NCI-H2196 treated with DMSO at 0.1 percent for 48 hours (cell line): ENCODE measurements around the gene MPPED2.

Experiments used
- DNase-seq: peaks from one replicate; lab custom pipeline; 2025; ENCODE audit not compliant: unreplicated experiment; lab: John Stamatoyannopoulos, UW

Gene MPPED2

GRCh38 chr11:30535818-30536217 is 50.3 kb downstream of the MPPED2 start:
- no peak for DNase-seq

- no peak for DNase-seq
Observed at GRCh38 chr11:30533445-30533947, 52.7 kb downstream of the MPPED2 start.

DNA sequence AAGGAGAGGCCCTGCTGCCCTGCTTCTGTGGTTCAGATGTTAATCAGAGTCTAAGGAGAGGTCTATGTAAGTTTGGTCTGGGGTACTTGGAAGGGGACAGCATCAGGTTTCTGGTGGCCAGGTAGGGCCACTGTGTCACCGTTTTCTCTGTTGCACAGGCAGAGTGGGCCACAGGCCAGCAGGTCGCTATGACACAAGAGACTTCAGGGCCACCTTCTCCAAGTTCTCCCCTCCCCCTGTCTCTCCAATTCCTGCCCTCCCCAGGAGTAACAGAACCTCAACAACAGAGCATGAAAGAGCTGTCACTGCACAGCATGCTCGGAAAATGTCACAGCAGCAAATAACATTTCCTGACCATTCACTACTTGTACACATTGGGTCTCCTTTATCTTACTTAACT is 58.6 kb downstream of the MPPED2 start:
- no peak for DNase-seq

GRCh38 chr11:30526558-30526957 is 59.6 kb downstream of the MPPED2 start:
- no peak for DNase-seq

- no peak for DNase-seq
Observed at GRCh38 chr11:30522536-30523243, 63.5 kb downstream of the MPPED2 start.

DNA sequence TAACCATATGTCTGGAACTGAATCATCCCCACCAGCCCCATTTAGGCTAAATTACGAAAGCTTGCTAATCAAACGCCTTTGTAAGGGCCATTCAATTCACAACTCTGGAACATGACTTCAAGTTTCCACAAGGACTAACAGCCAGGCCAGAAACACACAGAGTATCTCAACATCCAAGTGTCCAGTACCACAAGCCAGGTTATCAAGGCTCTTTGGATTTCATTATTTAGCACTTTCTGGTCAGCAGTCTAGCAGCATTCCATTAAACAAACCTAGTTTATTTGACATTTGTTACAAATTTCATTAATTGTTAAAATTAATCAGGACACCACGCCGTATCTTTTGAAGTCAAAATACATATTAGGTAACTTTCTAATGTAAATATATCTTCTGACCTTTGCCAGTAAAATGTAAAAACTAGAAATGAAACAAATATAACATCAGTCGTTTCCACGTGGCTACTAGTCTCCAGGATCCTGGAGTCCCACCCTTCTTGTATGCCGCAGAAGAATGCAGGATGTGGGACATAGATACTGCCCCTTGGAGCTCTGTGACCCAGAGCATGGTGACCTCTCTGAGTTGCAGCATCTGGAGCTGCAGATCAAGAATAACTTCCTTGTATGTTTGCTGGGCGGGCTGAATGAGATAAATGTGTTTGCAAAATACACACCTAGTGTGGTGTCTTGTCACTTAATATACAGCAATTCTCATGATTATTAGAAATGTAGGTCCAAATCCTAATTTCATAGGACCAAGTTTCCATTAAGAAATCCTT is 64.7 kb downstream of the MPPED2 start:
- no peak for DNase-seq

GRCh38 chr11:30513087-30513486 is 73.1 kb downstream of the MPPED2 start:
- no peak for DNase-seq

DNA sequence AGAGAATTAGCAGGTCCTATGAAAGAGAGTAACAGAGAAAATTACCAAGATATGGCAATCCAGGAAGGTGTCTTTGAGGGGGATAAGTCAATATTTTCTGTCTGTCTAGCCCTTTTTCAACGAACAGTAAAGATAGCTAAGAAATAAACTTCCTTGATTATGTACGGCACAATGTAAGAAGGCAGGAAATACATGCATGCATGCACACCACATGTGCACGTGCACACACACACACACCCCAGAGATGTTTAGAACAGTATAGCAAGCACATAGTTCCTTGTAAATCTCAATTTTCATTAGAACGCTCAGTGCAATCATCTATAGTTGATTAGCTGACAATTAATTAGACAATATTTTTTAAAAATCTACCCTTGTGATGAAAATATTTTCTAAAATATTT is 74.7 kb downstream of the MPPED2 start:
- no peak for DNase-seq

GRCh38 chr11:30510750-30511149 is 75.4 kb downstream of the MPPED2 start:
- no peak for DNase-seq

- DNase-seq, result no peak
Observed at GRCh38 chr11:30509364-30509763, 76.8 kb downstream of the MPPED2 start.

DNA sequence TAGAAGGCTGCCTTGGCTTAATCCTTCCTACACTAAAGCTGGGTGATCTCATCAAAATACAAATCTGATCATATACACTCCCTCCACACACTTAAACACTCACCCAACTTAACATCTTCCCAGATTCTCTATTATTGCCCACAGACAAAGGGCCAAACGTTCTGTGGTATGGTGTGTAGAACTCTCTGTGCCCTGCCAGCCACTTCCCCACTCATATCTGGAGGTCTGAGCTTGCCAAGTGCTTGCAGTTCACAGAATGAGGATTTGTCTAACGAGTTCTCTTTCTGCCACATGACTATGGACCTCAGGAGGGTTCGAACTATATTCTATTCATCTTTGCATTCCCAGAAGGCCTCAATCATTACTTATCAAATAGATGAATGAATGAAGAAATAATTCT is 77.6 kb downstream of the MPPED2 start:
- DNase-seq, result no peak

GRCh38 chr11:30505603-30506002 is 80.5 kb downstream of the MPPED2 start:
- no peak for DNase-seq

- no peak for DNase-seq
Observed at GRCh38 chr11:30504468-30504867, 81.7 kb downstream of the MPPED2 start.

DNA sequence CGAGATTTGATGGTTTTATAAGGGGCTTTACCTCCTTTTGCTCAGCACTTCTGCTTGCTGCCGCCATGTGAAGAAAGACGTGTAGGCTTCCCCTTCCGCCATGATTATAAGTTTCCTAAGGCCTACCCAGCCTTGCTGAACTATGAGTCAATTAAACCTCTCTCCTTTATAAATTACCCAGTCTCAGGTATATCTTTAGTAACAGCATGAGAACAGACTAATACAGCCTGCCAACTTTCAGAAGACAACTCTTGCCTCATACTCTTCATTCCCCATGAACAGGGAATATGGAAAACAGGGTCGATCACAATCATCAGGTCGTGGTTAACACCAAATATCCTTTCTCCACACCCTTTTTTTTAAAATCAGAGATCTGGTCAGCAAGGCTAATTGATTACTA is 83.0 kb downstream of the MPPED2 start:
- no peak for DNase-seq

- DNase-seq, result no peak
Observed at GRCh38 chr11:30502305-30502704, 83.8 kb downstream of the MPPED2 start.

DNA sequence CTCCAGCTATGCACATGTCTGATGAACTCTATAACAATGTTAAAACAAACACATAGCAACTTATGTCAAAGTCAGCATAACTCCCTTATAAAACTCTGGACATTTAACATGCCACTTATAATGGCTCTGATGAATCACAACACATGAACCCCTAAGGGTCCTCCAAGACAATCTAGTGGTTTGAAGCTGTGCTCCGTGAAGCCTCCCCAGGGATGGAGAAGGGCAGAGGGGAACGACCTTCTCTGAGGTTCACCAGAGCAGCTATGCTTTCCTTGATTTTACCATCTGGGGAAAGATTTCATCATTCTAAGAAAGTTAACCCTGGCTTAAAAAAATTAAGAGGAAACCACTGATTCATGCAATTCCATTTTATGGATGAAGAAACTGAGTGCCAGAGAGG is 84.4 kb downstream of the MPPED2 start:
- DNase-seq, result no peak

GRCh38 chr11:30499940-30500339 is 86.2 kb downstream of the MPPED2 start:
- no peak for DNase-seq

DNA sequence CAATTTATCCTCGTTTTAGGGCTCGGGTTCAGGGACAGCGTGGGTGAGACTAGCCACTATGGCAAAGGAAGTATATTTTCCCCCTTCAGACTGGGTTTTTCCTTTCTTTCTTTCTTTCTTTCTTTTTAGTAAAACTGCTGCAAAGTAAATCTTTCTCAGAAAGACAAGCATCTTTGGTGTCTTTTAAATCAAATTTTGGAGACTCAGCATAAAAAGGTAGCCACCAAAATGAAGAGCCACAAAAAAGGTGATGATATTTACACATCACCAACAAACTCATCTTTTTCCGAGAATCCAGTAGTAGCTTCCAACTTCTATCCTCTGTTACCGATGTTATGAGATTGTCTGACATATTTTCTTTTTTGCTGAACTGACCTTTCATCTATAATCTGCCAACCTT is 88.6 kb downstream of the MPPED2 start:
- no peak for DNase-seq

DNA sequence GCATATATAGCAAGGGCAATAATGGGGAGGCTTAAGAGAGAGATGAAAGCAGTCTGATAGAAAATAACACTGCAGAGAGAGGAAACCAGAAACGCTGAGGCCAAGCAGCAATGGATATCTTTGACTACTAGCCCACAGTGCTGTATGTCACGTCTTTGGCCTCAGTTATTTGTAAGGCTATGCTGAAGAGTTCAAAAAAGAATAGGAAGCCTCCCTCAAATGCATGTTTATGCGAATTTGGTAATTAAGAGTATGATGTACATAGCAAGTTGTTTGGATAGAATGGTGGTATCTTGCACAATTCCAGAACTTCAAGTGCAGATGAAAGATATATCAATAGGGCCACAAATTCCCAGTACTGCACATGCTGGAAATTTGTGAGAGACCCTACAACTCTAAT is 89.2 kb downstream of the MPPED2 start:
- DNase-seq, result no peak

- no peak for DNase-seq
Observed at GRCh38 chr11:30495437-30495836, 90.7 kb downstream of the MPPED2 start.

GRCh38 chr11:30489511-30489910 is 96.6 kb downstream of the MPPED2 start:
- no peak for DNase-seq

DNA sequence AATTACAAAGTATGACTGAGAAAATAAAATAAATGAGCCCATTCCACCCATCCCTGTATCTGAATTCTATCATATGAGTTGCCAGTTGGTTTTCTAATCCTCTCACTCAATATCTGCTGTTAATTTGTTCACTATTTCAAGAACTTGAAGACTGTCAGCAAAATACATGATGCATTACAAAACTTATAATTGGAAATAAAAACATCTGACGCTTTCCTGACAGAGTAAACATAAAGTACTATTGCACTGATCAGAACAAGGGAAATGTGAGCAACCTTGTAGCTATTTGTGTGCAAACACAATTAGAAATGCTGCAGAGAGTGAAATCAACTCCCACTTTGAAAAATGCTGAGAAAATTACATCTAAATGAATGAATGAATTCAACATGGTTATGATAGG is 97.1 kb downstream of the MPPED2 start:
- no peak for DNase-seq
